HG03135 (cell line): Measurements from ENCODE around the gene HDAC8.

Experiments
- ATAC-seq: cut with Tn5 transposase; IDR thresholded peaks from one replicate; pipeline ENCODE4 v1.9.1; 2021; ENCODE audit warnings: mild to moderate bottlenecking, moderate library complexity; ENCODE audit not compliant: unreplicated experiment

Gene HDAC8

DNA sequence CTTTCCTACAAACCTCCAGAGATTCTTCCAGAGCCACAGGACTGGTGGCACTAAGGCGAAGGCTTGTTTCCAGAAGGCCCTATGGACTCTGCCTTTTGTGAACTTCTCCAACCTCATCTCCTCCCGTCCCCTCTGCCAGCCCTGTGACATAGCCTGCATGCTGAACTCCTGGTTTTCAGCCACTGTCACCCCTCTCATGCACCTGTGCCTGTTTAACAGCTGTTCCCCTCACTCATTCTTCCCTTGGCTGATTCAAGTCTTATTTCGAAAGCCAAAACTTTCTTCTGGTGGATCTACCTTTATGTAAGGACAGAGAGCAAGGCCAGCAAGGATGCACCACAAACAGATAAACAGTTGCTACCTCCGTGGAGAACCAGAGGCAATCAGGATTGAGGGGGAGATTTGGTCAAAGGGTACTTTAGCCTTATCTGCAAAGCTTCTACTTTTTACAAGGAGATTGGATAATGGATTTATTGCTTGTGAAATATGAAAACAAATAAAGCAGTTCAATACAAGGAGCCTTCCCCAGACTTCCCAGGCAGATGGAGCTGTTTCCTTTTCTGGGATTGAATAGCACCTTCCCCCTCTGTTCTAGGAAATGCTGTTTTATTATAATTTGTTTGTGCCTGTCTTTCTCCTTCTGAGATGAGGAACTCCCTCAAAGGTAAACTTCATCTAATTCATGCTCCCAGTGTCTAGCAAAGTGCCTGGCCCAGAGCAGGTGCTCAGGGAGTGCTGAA, 272.6 kb downstream of the HDAC8 start:
- no peak for ATAC-seq

DNA sequence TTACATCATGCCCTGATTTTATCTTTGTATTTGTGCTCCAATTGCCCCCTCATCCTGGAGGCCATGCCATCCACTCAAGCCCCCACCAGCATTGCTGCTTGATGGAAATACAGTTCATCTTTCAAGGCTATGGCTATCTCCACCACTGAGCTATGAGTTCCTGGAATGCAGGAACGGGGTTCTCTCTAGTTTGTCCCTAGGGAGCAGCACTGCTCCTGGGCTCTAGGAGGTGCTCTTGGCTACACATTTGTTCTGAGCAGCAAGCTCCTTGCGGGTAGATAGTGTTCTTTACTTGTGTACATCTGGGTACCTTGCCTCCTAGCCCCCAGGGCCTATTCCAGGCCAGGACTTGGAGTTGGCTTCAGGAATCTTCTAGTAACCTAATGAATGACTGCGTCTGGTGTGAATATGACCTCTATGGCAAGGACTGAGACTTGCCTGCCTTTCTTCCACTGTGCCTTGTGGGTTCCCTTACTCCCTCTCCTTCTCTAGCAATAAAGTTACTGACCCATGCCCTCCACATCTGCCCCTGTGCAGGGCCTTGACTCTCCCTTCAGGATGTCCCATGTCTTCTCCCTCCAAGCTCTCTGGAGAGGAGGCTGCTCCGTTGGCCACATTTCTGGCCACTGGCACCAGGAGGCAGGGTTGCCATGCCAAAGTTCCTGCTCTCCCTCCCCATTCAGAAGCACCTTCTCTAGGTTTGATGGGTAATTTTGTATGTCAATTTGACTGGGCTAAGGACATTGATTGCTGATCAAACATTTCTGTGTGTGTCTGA, 274.5 kb downstream of the HDAC8 start:
- no peak for ATAC-seq

DNA sequence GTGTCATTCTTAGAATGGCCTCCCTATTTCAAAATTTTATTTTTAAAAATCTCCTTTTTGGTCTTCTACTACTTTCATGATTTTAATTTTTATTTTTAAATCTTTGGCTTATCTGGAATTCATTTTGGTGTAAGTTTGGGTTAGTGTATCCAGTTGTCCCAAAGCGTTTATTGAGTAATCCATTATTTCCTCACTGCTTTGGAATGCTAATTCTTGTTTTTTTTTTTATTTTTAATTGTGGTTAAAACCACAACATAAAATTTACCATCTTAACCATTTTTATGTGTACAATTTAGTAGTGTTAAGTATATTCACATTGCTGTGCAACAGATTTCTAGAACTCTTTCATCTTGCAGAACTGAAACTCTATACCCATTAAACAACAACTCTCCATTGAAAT, 275.7 kb downstream of the HDAC8 start:
- no peak for ATAC-seq

DNA sequence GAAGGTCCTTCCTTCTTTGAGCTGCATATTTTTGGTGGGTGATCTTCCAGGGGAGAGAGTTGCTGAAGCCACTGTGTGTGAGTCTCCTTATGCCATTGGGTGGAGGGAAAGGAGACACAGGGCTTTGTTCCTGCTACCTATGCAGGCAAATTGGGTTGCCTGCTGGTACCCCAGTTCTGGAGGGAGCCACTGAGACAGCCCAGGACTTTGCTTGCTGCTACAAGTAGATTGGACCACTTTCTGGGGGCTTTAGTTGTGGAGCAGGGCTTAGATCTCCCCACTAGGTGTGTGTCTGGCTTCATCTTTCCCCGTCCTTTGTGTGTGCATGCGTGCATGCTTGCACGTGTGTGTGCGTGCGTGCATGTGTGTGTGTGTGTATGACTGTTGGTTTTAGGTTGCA, 276.9 kb downstream of the HDAC8 start:
- no peak for ATAC-seq

DNA sequence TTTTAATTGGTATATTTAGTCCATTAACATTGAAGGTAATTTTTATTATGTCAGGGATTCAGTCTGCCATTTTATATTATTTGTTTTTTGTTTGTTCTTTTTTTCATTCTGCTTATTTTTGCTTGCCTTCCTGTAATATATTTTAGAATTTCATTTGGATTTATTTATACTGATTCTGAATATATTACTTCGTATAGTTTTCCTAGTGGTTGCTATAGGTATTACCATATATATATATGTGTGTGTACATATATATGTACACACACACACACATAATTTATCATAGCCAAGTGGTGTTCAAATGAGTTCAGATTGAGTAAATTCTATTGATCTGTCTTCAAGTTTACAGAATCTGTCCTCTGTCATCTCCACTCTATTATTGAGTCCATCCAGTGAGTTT, 278.1 kb downstream of the HDAC8 start:
- no peak for ATAC-seq

DNA sequence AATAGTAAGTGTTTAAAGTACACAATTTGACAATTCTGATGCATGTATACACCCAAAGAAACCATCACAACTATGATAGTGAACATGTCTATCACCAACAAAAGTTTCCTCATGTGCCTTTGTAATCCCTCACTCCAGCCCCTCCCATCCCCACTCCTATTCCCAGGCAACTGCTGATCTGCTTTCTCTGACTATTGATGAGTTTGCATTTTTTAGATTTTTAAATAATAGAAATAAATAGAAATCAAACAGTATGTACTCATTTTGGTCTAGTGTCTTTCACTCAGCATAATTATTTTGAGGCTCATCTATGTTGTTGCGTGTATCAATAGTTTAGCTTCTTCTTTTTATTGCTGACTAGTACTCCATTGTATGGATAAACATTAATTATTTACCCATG, 290.3 kb downstream of the HDAC8 start:
- ATAC-seq, result no peak

DNA sequence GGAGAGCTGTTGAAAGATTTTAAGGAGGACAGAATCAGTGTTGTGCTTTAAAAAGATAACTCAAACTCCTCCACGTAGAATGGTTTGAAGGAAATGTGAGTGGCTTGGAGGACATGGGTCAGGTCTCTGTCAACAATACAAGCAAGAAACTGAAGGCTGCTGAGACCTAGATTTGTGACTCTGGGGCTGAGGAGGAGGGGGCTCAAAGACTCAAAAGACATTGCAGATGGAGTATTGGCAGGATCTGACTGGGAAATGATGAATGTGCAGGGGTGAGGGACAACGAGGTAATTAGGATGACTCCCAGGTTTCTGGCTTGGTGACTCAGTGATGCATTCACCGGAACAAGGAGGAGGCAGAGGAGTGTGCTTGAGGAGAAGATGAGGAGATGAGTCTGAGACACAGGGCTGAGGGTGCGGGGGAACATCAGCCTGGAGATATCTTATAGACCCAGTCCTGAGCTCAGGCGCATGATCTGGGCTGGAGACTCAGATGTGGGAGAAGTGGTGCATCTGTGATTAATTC, 292.3 kb downstream of the HDAC8 start:
- ATAC-seq, result no peak
